HEK293 (cell line): ENCODE results near the gene DNAJC30.

Experiments
- EGR2 ChIP-seq: fragments of 450-650 bp; formaldehyde crosslinking; IDR thresholded peaks from 2 replicates; pipeline ENCODE4 v1.5.1; 2016; ENCODE audit warnings: low read depth, missing biosample characterization, missing genetic modification characterization
- HOXA7 ChIP-seq: sonication (generic); formaldehyde crosslinking; IDR thresholded peaks from 2 replicates; pipeline ENCODE4 v1.8.1; 2022; ENCODE audit warnings: missing genetic modification reagents, borderline replicate concordance
- IKZF3 ChIP-seq: fragments of 450-650 bp; IDR thresholded peaks from 2 replicates; pipeline ENCODE4 v1.5.0; 2018; ENCODE audit warnings: missing biosample characterization, mild to moderate bottlenecking, missing genetic modification characterization, moderate library complexity
- OSR2 ChIP-seq: fragments of 450-650 bp; formaldehyde crosslinking; IDR thresholded peaks from 2 replicates; pipeline ENCODE4 v1.5.1; 2016; ENCODE audit warnings: missing biosample characterization, missing genetic modification characterization
- PRDM2 ChIP-seq: fragments of 450-650 bp; formaldehyde crosslinking; IDR thresholded peaks from 2 replicates; pipeline ENCODE4 v1.5.1; 2016; ENCODE audit warnings: missing biosample characterization, missing genetic modification characterization, borderline replicate concordance
- ZBTB44 ChIP-seq: fragments of 450-650 bp; IDR thresholded peaks from 2 replicates; pipeline ENCODE4 v1.5.1; 2018; ENCODE audit warnings: missing biosample characterization, mild to moderate bottlenecking, missing genetic modification characterization
- ZBTB49 ChIP-seq: fragments of 450-650 bp; formaldehyde crosslinking; IDR thresholded peaks from 2 replicates; pipeline ENCODE4 v1.5.1; 2016; ENCODE audit warnings: missing biosample characterization, missing genetic modification characterization, low read depth
- ZNF133 ChIP-seq: fragments of 450-650 bp; formaldehyde crosslinking; IDR thresholded peaks from 2 replicates; pipeline ENCODE4 v1.5.1; 2016; ENCODE audit warnings: missing biosample characterization, missing genetic modification characterization
- ZNF155 ChIP-seq: fragments of 450-650 bp; formaldehyde crosslinking; IDR thresholded peaks from 2 replicates; pipeline ENCODE4 v1.5.1; 2016; ENCODE audit warnings: missing biosample characterization, missing genetic modification characterization
- ZNF221 ChIP-seq: fragments of 450-650 bp; formaldehyde crosslinking; IDR thresholded peaks from 2 replicates; pipeline ENCODE4 v1.5.1; 2017; ENCODE audit warnings: missing biosample characterization, missing genetic modification characterization, borderline replicate concordance
- ZNF248 ChIP-seq: fragments of 450-650 bp; formaldehyde crosslinking; IDR thresholded peaks from 2 replicates; pipeline ENCODE4 v1.5.1; 2017; ENCODE audit warnings: missing biosample characterization, missing genetic modification characterization
- ZNF274 ChIP-seq, 2 experiments: fragments of 200-500 bp in 1 of 2; fragments of 450-650 bp in 1 of 2; sonication (Bioruptor generic) in 1 of 2; formaldehyde crosslinking in 1 of 2; IDR thresholded peaks; 2 replicates each; pipeline versions ENCODE4 v1.5.1 to v1.6.1; 2014 to 2016; ENCODE audit warnings: borderline replicate concordance in 1 of 2, inconsistent platforms in 1 of 2, low read length in 1 of 2, missing biosample characterization in 1 of 2, missing genetic modification characterization in 1 of 2
- ZNF311 ChIP-seq: fragments of 450-650 bp; formaldehyde crosslinking; IDR thresholded peaks from 2 replicates; pipeline ENCODE4 v1.5.1; 2017; ENCODE audit warnings: missing biosample characterization, missing genetic modification characterization, borderline replicate concordance
- ZNF324 ChIP-seq: fragments of 450-650 bp; formaldehyde crosslinking; IDR thresholded peaks from 2 replicates; pipeline ENCODE4 v1.5.1; 2016; ENCODE audit warnings: missing biosample characterization, missing genetic modification characterization
- ZNF391 ChIP-seq: fragments of 450-650 bp; formaldehyde crosslinking; IDR thresholded peaks from 2 replicates; pipeline ENCODE4 v1.5.1; 2016; ENCODE audit warnings: low read depth, missing biosample characterization, missing genetic modification characterization, borderline replicate concordance
- ZNF394 ChIP-seq: fragments of 450-650 bp; formaldehyde crosslinking; IDR thresholded peaks from 2 replicates; pipeline ENCODE4 v1.5.1; 2016; ENCODE audit warnings: missing biosample characterization, missing genetic modification characterization, mild to moderate bottlenecking, moderate library complexity, borderline replicate concordance
- ZNF473 ChIP-seq: fragments of 450-650 bp; formaldehyde crosslinking; IDR thresholded peaks from 2 replicates; pipeline ENCODE4 v1.5.1; 2017; ENCODE audit warnings: missing biosample characterization, missing genetic modification characterization
- ZNF548 ChIP-seq: fragments of 450-650 bp; formaldehyde crosslinking; IDR thresholded peaks from 2 replicates; pipeline ENCODE4 v1.5.1; 2016; ENCODE audit warnings: missing biosample characterization, missing genetic modification characterization
- ZNF558 ChIP-seq: fragments of 450-650 bp; formaldehyde crosslinking; IDR thresholded peaks from 2 replicates; pipeline ENCODE4 v1.5.1; 2016; ENCODE audit warnings: missing biosample characterization, missing genetic modification characterization
- ZNF626 ChIP-seq: fragments of 450-650 bp; sonication (Bioruptor Pico); formaldehyde crosslinking; IDR thresholded peaks from 2 replicates; pipeline ENCODE4 v1.5.1; 2018; ENCODE audit warnings: missing biosample characterization, missing genetic modification characterization, inconsistent platforms
- ZNF654 ChIP-seq: fragments of 450-650 bp; formaldehyde crosslinking; IDR thresholded peaks from 2 replicates; pipeline ENCODE4 v1.5.1; 2016; ENCODE audit warnings: low read depth, missing biosample characterization, missing genetic modification characterization
- ZNF677 ChIP-seq: fragments of 450-650 bp; IDR thresholded peaks from 2 replicates; pipeline ENCODE4 v1.5.0; 2018; ENCODE audit warnings: missing biosample characterization, mild to moderate bottlenecking, missing genetic modification characterization, moderate library complexity
- ZNF707 ChIP-seq: fragments of 450-650 bp; formaldehyde crosslinking; IDR thresholded peaks from 2 replicates; pipeline ENCODE4 v1.5.1; 2016; ENCODE audit warnings: missing biosample characterization, missing genetic modification characterization
- ZNF777 ChIP-seq: fragments of 450-650 bp; formaldehyde crosslinking; IDR thresholded peaks from 2 replicates; pipeline ENCODE4 v1.5.1; 2017; ENCODE audit warnings: missing biosample characterization, missing genetic modification characterization, borderline replicate concordance
- ZNF837 ChIP-seq: fragments of 450-650 bp; formaldehyde crosslinking; IDR thresholded peaks from 2 replicates; pipeline ENCODE4 v1.5.1; 2016; ENCODE audit warnings: missing biosample characterization, missing genetic modification characterization
- ZSCAN30 ChIP-seq: fragments of 450-650 bp; IDR thresholded peaks from 2 replicates; pipeline ENCODE4 v1.5.1; 2018; ENCODE audit warnings: missing biosample characterization, mild to moderate bottlenecking, missing genetic modification characterization, moderate library complexity
- TF ChIP-seq, protein P1 (sequence below): fragments of 450-650 bp; formaldehyde crosslinking; IDR thresholded peaks from 2 replicates; pipeline ENCODE4 v1.5.1; 2016; ENCODE audit warnings: missing biosample characterization, missing genetic modification characterization

DNAJC30 gene

DNA sequence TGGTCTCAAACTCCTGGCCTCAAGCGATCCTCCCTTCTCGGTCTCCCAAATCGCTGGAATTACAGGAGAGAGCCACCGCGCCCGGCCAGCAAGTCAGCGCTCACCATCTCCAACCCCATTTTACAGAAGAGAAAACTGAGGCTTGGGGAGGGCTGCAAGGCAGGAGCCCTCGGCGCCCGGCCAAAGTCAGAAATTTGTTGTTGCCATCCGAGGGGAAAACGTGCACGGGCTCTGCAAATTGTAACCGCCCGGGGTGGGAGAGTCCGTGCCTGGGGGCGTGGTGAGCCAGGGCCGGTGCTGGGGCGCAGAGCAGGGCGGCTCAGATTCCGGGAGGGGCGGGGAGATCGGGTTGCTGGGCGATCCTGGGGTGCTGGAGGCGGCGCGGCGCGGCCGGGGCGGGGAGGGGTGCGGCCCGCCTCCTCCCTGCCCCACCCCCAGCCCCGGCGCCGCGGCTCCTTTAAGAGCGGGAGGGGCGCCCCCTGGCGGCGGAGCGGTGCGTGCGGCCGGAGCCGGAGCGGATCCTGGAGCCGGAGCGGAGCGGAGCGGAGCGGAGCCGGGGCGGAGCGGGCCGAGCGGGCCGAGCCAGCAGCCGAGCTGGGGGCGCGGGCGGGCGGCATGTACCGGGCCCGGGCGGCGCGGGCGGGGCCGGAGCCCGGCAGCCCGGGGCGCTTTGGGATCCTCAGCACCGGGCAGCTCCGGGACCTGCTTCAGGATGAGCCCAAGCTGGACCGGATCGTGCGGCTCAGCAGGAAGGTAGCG is 15.7 kb downstream of the DNAJC30 start, which contains the start of gene VPS37D (continued):
- TF ChIP-seq, protein P1, sequence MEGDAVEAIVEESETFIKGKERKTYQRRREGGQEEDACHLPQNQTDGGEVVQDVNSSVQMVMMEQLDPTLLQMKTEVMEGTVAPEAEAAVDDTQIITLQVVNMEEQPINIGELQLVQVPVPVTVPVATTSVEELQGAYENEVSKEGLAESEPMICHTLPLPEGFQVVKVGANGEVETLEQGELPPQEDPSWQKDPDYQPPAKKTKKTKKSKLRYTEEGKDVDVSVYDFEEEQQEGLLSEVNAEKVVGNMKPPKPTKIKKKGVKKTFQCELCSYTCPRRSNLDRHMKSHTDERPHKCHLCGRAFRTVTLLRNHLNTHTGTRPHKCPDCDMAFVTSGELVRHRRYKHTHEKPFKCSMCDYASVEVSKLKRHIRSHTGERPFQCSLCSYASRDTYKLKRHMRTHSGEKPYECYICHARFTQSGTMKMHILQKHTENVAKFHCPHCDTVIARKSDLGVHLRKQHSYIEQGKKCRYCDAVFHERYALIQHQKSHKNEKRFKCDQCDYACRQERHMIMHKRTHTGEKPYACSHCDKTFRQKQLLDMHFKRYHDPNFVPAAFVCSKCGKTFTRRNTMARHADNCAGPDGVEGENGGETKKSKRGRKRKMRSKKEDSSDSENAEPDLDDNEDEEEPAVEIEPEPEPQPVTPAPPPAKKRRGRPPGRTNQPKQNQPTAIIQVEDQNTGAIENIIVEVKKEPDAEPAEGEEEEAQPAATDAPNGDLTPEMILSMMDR (tag by site-specific recombination): no peak
- TF ChIP-seq ZNF548 (no peak), ZNF248 (no peak), ZSCAN30 (tag by site-specific recombination) (peak; percentile 50; the same call in 1 of the 2 replicates), ZNF155 (tag by site-specific recombination) (no peak), PRDM2 (tag by site-specific recombination) (no peak), ZNF558 (tag by site-specific recombination) (no peak), ZNF221 (no peak), IKZF3 (tag by site-specific recombination) (peak; percentile 43; the same call in 1 of the 2 replicates), ZNF394 (tag by site-specific recombination) (no peak), ZNF324 (no peak), EGR2 (peak; percentile 21; the same call in 1 of the 2 replicates), ZNF391 (tag by site-specific recombination) (no peak), ZNF777 (tag by site-specific recombination) (no peak), ZNF677 (tag by site-specific recombination) (0 out of 2 replicates have a peak, but pooled peaks have one; percentile 14), HOXA7 (CRISPR knock-in tag) (no peak), ZNF654 (tag by site-specific recombination) (no peak), ZBTB44 (tag by site-specific recombination) (no peak), ZNF837 (no peak), ZNF707 (tag by site-specific recombination) (no peak), OSR2 (tag by site-specific recombination) (no peak), ZNF274 (IDR thresholded peaks at IDR 0.05; ENCODE audit: low read length) (no peak), ZNF274 (tag by site-specific recombination; IDR thresholded peaks at IDR 0.05; ENCODE audit: borderline replicate concordance) (no peak), ZBTB49 (no peak), ZNF473 (tag by site-specific recombination) (no peak), ZNF311 (tag by site-specific recombination) (no peak), ZNF626 (tag by site-specific recombination) (no peak), ZNF133 (tag by site-specific recombination) (no peak)
